OCI-LY1 (cell line): Measurements from ENCODE around the gene RAD9B.

Experiments used
- EZH2 ChIP-seq: fragments of 200-600 bp; sonication (generic), shearing (Covaris generic); IDR thresholded peaks from 2 replicates; pipeline ENCODE4 v1.8.0; 2017; ENCODE audit warnings: borderline replicate concordance, mixed run types, mild to moderate bottlenecking, antibody characterized with exemption, low read length, moderate library complexity, mixed read lengths
- TF ChIP-seq, protein P1 (sequence below): fragments of 200-600 bp; sonication (generic), shearing (Covaris generic); IDR thresholded peaks from 2 replicates; pipeline ENCODE4 v1.5.1; 2017; ENCODE audit warnings: mild to moderate bottlenecking, antibody characterized with exemption, low read length, moderate library complexity, mixed read lengths

DNA sequence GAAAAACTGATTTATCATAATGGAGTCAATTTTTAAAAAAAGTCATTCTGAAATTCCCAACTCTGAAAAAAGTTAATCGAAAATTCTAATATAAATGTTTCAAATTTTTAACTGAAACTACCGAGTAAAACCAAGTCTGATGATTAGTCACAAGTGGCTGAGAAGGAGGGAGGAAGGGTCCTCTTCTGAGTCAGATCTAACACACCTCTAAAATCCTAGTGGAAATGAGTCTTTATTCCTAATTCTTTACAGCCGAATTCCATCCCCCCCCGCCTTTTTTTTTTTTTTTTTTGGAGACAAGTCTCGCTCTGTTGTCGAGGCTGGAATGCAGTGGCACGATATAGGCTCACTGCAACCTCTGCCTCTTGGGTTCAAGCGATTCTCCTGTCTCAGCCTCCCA is 37.9 kb downstream of the RAD9B start:
- TF ChIP-seq, protein P1, sequence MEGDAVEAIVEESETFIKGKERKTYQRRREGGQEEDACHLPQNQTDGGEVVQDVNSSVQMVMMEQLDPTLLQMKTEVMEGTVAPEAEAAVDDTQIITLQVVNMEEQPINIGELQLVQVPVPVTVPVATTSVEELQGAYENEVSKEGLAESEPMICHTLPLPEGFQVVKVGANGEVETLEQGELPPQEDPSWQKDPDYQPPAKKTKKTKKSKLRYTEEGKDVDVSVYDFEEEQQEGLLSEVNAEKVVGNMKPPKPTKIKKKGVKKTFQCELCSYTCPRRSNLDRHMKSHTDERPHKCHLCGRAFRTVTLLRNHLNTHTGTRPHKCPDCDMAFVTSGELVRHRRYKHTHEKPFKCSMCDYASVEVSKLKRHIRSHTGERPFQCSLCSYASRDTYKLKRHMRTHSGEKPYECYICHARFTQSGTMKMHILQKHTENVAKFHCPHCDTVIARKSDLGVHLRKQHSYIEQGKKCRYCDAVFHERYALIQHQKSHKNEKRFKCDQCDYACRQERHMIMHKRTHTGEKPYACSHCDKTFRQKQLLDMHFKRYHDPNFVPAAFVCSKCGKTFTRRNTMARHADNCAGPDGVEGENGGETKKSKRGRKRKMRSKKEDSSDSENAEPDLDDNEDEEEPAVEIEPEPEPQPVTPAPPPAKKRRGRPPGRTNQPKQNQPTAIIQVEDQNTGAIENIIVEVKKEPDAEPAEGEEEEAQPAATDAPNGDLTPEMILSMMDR = no peak
- no peak for TF ChIP-seq EZH2
